Measurements from ENCODE around the gene PTHLH. TPM values are rescaled to one million over a fixed set of nuclear protein-coding genes. Genes with fewer than 3 reads are reported as not detected.

The PTHLH gene
- total RNA-seq, 1 experiment from 2014 or later: 1.3 TPM

DNA sequence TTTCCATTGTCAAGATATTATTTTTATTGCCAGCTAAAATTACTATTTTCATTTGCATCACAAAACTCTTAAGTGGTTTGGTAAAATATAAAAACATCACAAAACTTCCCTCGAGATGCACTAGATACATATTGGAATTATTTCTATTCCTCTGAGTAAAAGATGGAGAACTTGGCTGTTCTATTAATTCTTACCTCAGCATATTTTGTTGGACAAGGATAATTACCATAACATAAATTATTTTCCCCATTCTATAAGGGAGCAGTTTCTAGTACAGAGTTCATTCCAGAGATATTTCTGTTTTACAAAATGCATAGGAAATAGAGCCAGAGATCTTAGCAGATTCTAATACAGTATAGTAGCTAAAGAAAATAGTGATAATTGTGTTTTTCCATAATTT is 42.6 kb upstream of the PTHLH start:
- intact Hi-C loops (cut with micrococcal nuclease; ENCODE audit: unreplicated experiment): no loop called here
- CTCF ChIA-PET: no interaction called here
- Mint-ChIP-seq H3K9me3 (ENCODE audit: low read depth, unreplicated experiment) (no peaks in the 10 kb centered on the region), H3K27ac (ENCODE audit: unreplicated experiment) (no peak overlapping the region), H3K27me3 (ENCODE audit: unreplicated experiment) (no peaks in the 10 kb centered on the region), H3K36me3 (ENCODE audit: insufficient read depth, unreplicated experiment) (no peaks in the 10 kb centered on the region), H3K4me3 (ENCODE audit: low read depth, unreplicated experiment) (no peak overlapping the region), H3K4me1 (ENCODE audit: low read depth, unreplicated experiment) (no peaks in the 10 kb centered on the region)
- TF ChIP-seq CTCF (IDR thresholded peaks at IDR 0.05; ENCODE audit: unreplicated experiment): no peak
- no peak for DNase-seq
- BruUV-seq (replicated peaks): no TSS peak

GRCh38 chr12:28014196-28014595 is 41.7 kb upstream of the PTHLH start:
- Mint-ChIP-seq H3K27ac (ENCODE audit: unreplicated experiment) (no peak overlapping the region), H3K4me1 (ENCODE audit: low read depth, unreplicated experiment) (no peaks in the 10 kb centered on the region), H3K9me3 (ENCODE audit: low read depth, unreplicated experiment) (no peaks in the 10 kb centered on the region), H3K4me3 (ENCODE audit: low read depth, unreplicated experiment) (no peak overlapping the region), H3K36me3 (ENCODE audit: insufficient read depth, unreplicated experiment) (no peaks in the 10 kb centered on the region), H3K27me3 (ENCODE audit: unreplicated experiment) (no peaks in the 10 kb centered on the region)
- intact Hi-C loops (cut with micrococcal nuclease; ENCODE audit: unreplicated experiment): no loop called here
- TF ChIP-seq CTCF (IDR thresholded peaks at IDR 0.05; ENCODE audit: unreplicated experiment): no peak
- CTCF ChIA-PET: interaction anchor here (0.7 to 1.1 kb wide), 2 partner anchors 9 to 482 kb away, joined by 3 read pairs; no protein-coding TSS in a partner anchor
- DNase-seq: no peak
- no TSS peak for BruUV-seq (replicated peaks)

GRCh38 chr12:28012333-28012918 is 39.9 kb upstream of the PTHLH start:
- DNase-seq: no peak
- Mint-ChIP-seq H3K27me3 (ENCODE audit: unreplicated experiment) (no peaks in the 10 kb centered on the region), H3K27ac (ENCODE audit: unreplicated experiment) (no peak overlapping the region), H3K9me3 (ENCODE audit: low read depth, unreplicated experiment) (no peaks in the 10 kb centered on the region), H3K4me3 (ENCODE audit: low read depth, unreplicated experiment) (no peak overlapping the region), H3K36me3 (ENCODE audit: insufficient read depth, unreplicated experiment) (no peaks in the 10 kb centered on the region), H3K4me1 (ENCODE audit: low read depth, unreplicated experiment) (no peaks in the 10 kb centered on the region)
- intact Hi-C loops (cut with micrococcal nuclease; ENCODE audit: unreplicated experiment): no loop called here
- CTCF ChIA-PET: no interaction called here
- TF ChIP-seq CTCF (IDR thresholded peaks at IDR 0.05; ENCODE audit: unreplicated experiment): no peak
- no TSS peak for BruUV-seq (replicated peaks)

DNA sequence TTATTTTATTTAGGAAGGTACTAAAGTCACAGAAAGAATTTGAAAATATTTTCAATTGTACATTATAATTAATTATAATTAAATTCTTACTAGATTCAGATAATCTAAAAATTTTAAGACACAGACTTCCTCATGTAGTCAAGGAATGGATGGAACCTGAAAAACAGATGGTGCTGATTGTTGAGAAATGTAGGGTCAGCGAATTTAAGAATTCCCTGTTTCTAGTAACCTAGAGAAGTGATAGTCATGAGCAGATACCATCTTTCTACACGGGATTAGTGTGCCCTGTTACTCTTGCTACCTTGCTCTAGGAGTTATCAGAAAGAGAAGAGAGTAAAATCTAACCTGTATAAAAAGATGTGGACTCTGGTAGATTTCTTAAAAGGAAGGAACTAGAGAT is 37.5 kb upstream of the PTHLH start:
- Mint-ChIP-seq H3K27me3 (ENCODE audit: unreplicated experiment) (no peaks in the 10 kb centered on the region), H3K36me3 (ENCODE audit: insufficient read depth, unreplicated experiment) (no peaks in the 10 kb centered on the region), H3K4me1 (ENCODE audit: low read depth, unreplicated experiment) (no peaks in the 10 kb centered on the region), H3K4me3 (ENCODE audit: low read depth, unreplicated experiment) (no peak overlapping the region), H3K9me3 (ENCODE audit: low read depth, unreplicated experiment) (no peaks in the 10 kb centered on the region), H3K27ac (ENCODE audit: unreplicated experiment) (no peak overlapping the region)
- intact Hi-C loops (cut with micrococcal nuclease; ENCODE audit: unreplicated experiment): no loop called here
- BruUV-seq (replicated peaks): no TSS peak
- DNase-seq: no peak
- no peak for TF ChIP-seq CTCF (IDR thresholded peaks at IDR 0.05; ENCODE audit: unreplicated experiment)
- CTCF ChIA-PET: no interaction called here
